H9 (cell line): Measurements from ENCODE around the gene CNTFR. TPM values are rescaled to one million over a fixed set of nuclear protein-coding genes. Genes with fewer than 3 reads are reported as not detected.

Source experiments
- DNase-seq: peaks from one replicate; pipeline ENCODE4 v3.0.0-alpha.2; 2017
- H2AFZ ChIP-seq: one replicate; pipeline ENCODE4 v1.6.1; 2013; ENCODE audit warnings: mild to moderate bottlenecking, low read length, control low read depth, moderate library complexity
- H2AK5ac ChIP-seq: 2 replicates; pipeline ENCODE4 v1.6.1; 2013; ENCODE audit warnings: low read length, control low read depth, mixed read lengths; ENCODE audit not compliant: insufficient read length
- H2BK120ac ChIP-seq: one replicate; pipeline ENCODE4 v1.6.1; 2013; ENCODE audit warnings: low read depth, mild to moderate bottlenecking, low read length, control low read depth, inconsistent platforms; ENCODE audit not compliant: poor library complexity, severe bottlenecking
- H2BK12ac ChIP-seq: 2 replicates; pipeline ENCODE4 v1.6.1; 2013; ENCODE audit warnings: low read length, control low read depth, mixed read lengths, low read depth; ENCODE audit not compliant: insufficient read length
- H2BK15ac ChIP-seq: 2 replicates; pipeline ENCODE4 v1.6.1; 2013; ENCODE audit warnings: low read depth, low read length, control low read depth
- H2BK20ac ChIP-seq: one replicate; pipeline ENCODE4 v1.6.1; 2013; ENCODE audit warnings: low read depth, mild to moderate bottlenecking, low read length, control low read depth, inconsistent platforms; ENCODE audit not compliant: poor library complexity, severe bottlenecking
- H2BK5ac ChIP-seq: 2 replicates; pipeline ENCODE4 v1.6.1; 2013; ENCODE audit warnings: low read length, control low read depth, mixed read lengths; ENCODE audit not compliant: insufficient read length
- H3K14ac ChIP-seq: 2 replicates; pipeline ENCODE4 v1.6.1; 2013; ENCODE audit warnings: low read length, control low read depth; ENCODE audit not compliant: insufficient read depth
- H3K18ac ChIP-seq: 2 replicates; pipeline ENCODE4 v1.6.1; 2013; ENCODE audit warnings: low read depth, mild to moderate bottlenecking, mixed read lengths, low read length, control low read depth; ENCODE audit not compliant: insufficient read length
- H3K23ac ChIP-seq: 2 replicates; pipeline ENCODE4 v1.6.1; 2013; ENCODE audit warnings: low read length, control low read depth, mixed read lengths, low read depth; ENCODE audit not compliant: insufficient read length
- H3K23me2 ChIP-seq: 2 replicates; pipeline ENCODE4 v1.6.1; 2013; ENCODE audit warnings: low read depth, mild to moderate bottlenecking, mixed read lengths, low read length, control low read depth; ENCODE audit not compliant: insufficient read length, poor library complexity, severe bottlenecking
- H3K27ac ChIP-seq: 2 replicates; pipeline ENCODE4 v1.5.1; 2013; ENCODE audit warnings: low read length, control low read depth, mixed read lengths, low read depth; ENCODE audit not compliant: insufficient read length
- H3K27me3 ChIP-seq: 2 replicates; pipeline ENCODE4 v1.6.1; 2013; ENCODE audit warnings: low read length, control low read depth, inconsistent platforms; ENCODE audit not compliant: insufficient read depth
- H3K4ac ChIP-seq: 2 replicates; pipeline ENCODE4 v1.6.1; 2013; ENCODE audit warnings: low read depth, mild to moderate bottlenecking, control low read depth, inconsistent platforms, low read length, moderate library complexity
- H3K4me1 ChIP-seq: 2 replicates; pipeline ENCODE4 v1.6.1; 2013; ENCODE audit warnings: low read length, control low read depth, inconsistent platforms; ENCODE audit not compliant: insufficient read depth
- H3K4me2 ChIP-seq: 2 replicates; pipeline ENCODE4 v1.6.1; 2013; ENCODE audit warnings: low read length, control low read depth, mixed read lengths; ENCODE audit not compliant: insufficient read length, insufficient read depth
- H3K56ac ChIP-seq: 2 replicates; pipeline ENCODE4 v1.6.1; 2013; ENCODE audit warnings: low read depth, mild to moderate bottlenecking, mixed read lengths, low read length, control low read depth; ENCODE audit not compliant: insufficient read length
- H3K79me1 ChIP-seq: 2 replicates; pipeline ENCODE4 v1.6.1; 2013; ENCODE audit warnings: low read depth, mild to moderate bottlenecking, moderate library complexity, low read length, control low read depth, inconsistent platforms; ENCODE audit not compliant: insufficient read depth, poor library complexity, severe bottlenecking
- H3K79me2 ChIP-seq: 2 replicates; pipeline ENCODE4 v1.6.1; 2013; ENCODE audit warnings: low read length, control low read depth, inconsistent platforms; ENCODE audit not compliant: insufficient read depth
- H3K9ac ChIP-seq: 2 replicates; pipeline ENCODE4 v1.6.1; 2013; ENCODE audit warnings: low read length, control low read depth, mixed read lengths; ENCODE audit not compliant: insufficient read length; ENCODE audit errors: extremely low read depth
- H3K9me3 ChIP-seq: one replicate; pipeline ENCODE4 v1.6.1; 2013; ENCODE audit warnings: low read depth, low read length, inconsistent platforms; ENCODE audit not compliant: control insufficient read depth
- H3T11ph ChIP-seq: one replicate; pipeline ENCODE4 v1.6.1; 2013; ENCODE audit warnings: mild to moderate bottlenecking, low read length, control low read depth, inconsistent platforms
- H4K20me1 ChIP-seq: one replicate; pipeline ENCODE4 v1.6.1; 2013; ENCODE audit not compliant: control insufficient read depth, insufficient read length, insufficient read depth
- H4K5ac ChIP-seq: 2 replicates; pipeline ENCODE4 v1.6.1; 2013; ENCODE audit warnings: low read depth, mild to moderate bottlenecking, mixed read lengths, low read length, control low read depth; ENCODE audit not compliant: insufficient read length
- H4K8ac ChIP-seq: replicated peaks from 2 replicates; pipeline ENCODE4 v1.6.1; 2013; ENCODE audit warnings: low read length, control low read depth, mixed read lengths, low read depth; ENCODE audit not compliant: insufficient read length
- H4K91ac ChIP-seq: 2 replicates; pipeline ENCODE4 v1.6.1; 2013; ENCODE audit warnings: low read depth, mild to moderate bottlenecking, moderate library complexity, mixed read lengths, low read length, control low read depth; ENCODE audit not compliant: insufficient read length
- H3K27ac Mint-ChIP-seq, 3 experiments: 2 replicates in 2 of 3; 3 replicates in 1 of 3; pipeline ENCODE4 v1.8.0; 2020 to 2021; ENCODE audit warnings: mixed read lengths in 3 of 3, mild to moderate bottlenecking in 1 of 3, moderate library complexity in 1 of 3
- H3K27me3 Mint-ChIP-seq: 2 replicates; pipeline ENCODE4 v1.8.0; 2021; ENCODE audit warnings: low read depth, mild to moderate bottlenecking, moderate library complexity, mixed read lengths
- H3K36me3 Mint-ChIP-seq, 3 experiments: 2 replicates in 2 of 3; 3 replicates in 1 of 3; pipeline ENCODE4 v1.8.0; 2020 to 2021; ENCODE audit warnings: low read depth in 3 of 3, mixed read lengths in 3 of 3; ENCODE audit not compliant: insufficient read depth in 1 of 3
- H3K4me1 Mint-ChIP-seq, 2 experiments: 2 replicates each; pipeline ENCODE4 v1.8.0; 2020; ENCODE audit warnings: mixed read lengths in 2 of 2
- H3K4me3 Mint-ChIP-seq, 2 experiments: 2 replicates in 1 of 2; 3 replicates in 1 of 2; pipeline ENCODE4 v1.8.0; 2020 to 2021; ENCODE audit warnings: mild to moderate bottlenecking in 2 of 2, mixed read lengths in 2 of 2, moderate library complexity in 1 of 2
- H3K9me3 Mint-ChIP-seq, 2 experiments: 2 replicates in 1 of 2; 3 replicates in 1 of 2; pipeline ENCODE4 v1.8.0; 2020; ENCODE audit warnings: mild to moderate bottlenecking in 2 of 2, mixed read lengths in 2 of 2, moderate library complexity in 1 of 2
- CTCF ChIP-seq: fragments of 200-600 bp; sonication (generic); conservative IDR thresholded peaks from 3 replicates; pipeline ENCODE4 v1.8.0; 2021; ENCODE audit warnings: antibody characterized with exemption, mild to moderate bottlenecking
- WGBS: extraction: QIAGEN DNeasy Blood & Tissue Kit; methylation state at CpG from one replicate; pipeline ENCODE4 v1.1.7; 2013; ENCODE audit warnings: missing lambda C conversion rate, low lambda C conversion rate, mixed read lengths; ENCODE audit not compliant: insufficient read length; ENCODE audit errors: extremely low coverage; 5-methylcytosine and 5-hydroxymethylcytosine counted together
- total RNA-seq: library from RNA; stranded (reverse); gene quantifications from 2 replicates; pipeline ENCODE4 v1.2.1, GENCODE V29; 2021

Gene CNTFR
- total RNA-seq, 1 experiment from 2014 or later = 0.55 TPM

GRCh38 chr9:34570376-34570775, 19.1 kb downstream of the CNTFR start:
- no peak for TF ChIP-seq CTCF
- H3K9ac ChIP-seq = no peak overlapping the region
- no peak overlapping the region for H2BK15ac ChIP-seq
- no peaks in the 10 kb centered on the region for H3K23me2 ChIP-seq
- no peaks in the 10 kb centered on the region for H3K79me2 ChIP-seq
- no peak overlapping the region for H3K14ac ChIP-seq
- H2BK120ac ChIP-seq = no peak overlapping the region
- no peak overlapping the region for H3K18ac ChIP-seq
- H3K27ac ChIP-seq = no peak overlapping the region
- H3K9me3 ChIP-seq = no peaks in the 10 kb centered on the region
- no peak overlapping the region for H3K23ac ChIP-seq
- Mint-ChIP-seq H3K27me3 (peaks cover 33% of the 10 kb centered on the region), H3K27ac (no peak overlapping the region), H3K4me3 (no peak overlapping the region), H3K4me1 (peaks cover 22 to 53% of the 10 kb centered on the region in 2 experiments), H3K9me3 (no peaks in the 10 kb centered on the region), H3K36me3 (no peaks in the 10 kb centered on the region)
- WGBS = no CpG with 5 or more reads among the region's 11 CpGs
- no peak overlapping the region for H2BK5ac ChIP-seq
- H4K91ac ChIP-seq = no peak overlapping the region
- H2AFZ ChIP-seq = no peak overlapping the region
- no peak overlapping the region for H2BK20ac ChIP-seq
- no peak overlapping the region for H2AK5ac ChIP-seq
- H4K8ac ChIP-seq = no peak overlapping the region
- H3K4me1 ChIP-seq = no peaks in the 10 kb centered on the region; the same call in 1 of the 2 replicates
- no peak overlapping the region for H2BK12ac ChIP-seq
- H3T11ph ChIP-seq = no peak overlapping the region
- no peak overlapping the region for H4K5ac ChIP-seq
- H3K4ac ChIP-seq = no peak overlapping the region
- H3K4me2 ChIP-seq = no peak overlapping the region
- H3K56ac ChIP-seq = no peak overlapping the region
- no peak for DNase-seq
- H3K79me1 ChIP-seq = no peaks in the 10 kb centered on the region
- no peaks in the 10 kb centered on the region; the same call in 1 of the 2 replicates for H3K27me3 ChIP-seq
- H4K20me1 ChIP-seq = peaks cover 4% of the 10 kb centered on the region
